ENCODE results near the gene RABEPK. TPM values are rescaled to one million over a fixed set of nuclear protein-coding genes. Genes with fewer than 3 reads are reported as not detected.
"Not testable (repeated sequence)": the region's sequence is repeated elsewhere in the genome, so short reads cannot be mapped to it uniquely, and the experiment has no call there.

RABEPK gene
- total RNA-seq, 4 donors from 2014 or later: 16.0 to 39.7 (median 21.0) TPM

GRCh38 chr9:125172031-125172755 lies 28.1 kb upstream of the RABEPK start:
- Histone ChIP-seq H3K4me1 (no peaks in the 10 kb centered on the region), H3K27me3 (no peaks in the 10 kb centered on the region), H3K27ac (no peak overlapping the region), H3K4me3 (no peak overlapping the region), H3K9me3 (no peaks in the 10 kb centered on the region), H3K36me3 (no peaks in the 10 kb centered on the region)
- no peak for DNase-seq
- intact Hi-C loops (cut with DNase I; ENCODE audit: low total_unique reads): no loop called here
- TF ChIP-seq CTCF (IDR thresholded peaks at IDR 0.05): no peak
- no peak for TF ChIP-seq POLR2A (IDR thresholded peaks at IDR 0.05)

- Histone ChIP-seq H3K27ac (peak overlapping the region; percentile 66 to 72), H3K27me3 (no peaks in the 10 kb centered on the region), H3K4me1 (peaks cover 0 to 3% of the 10 kb centered on the region in 2 donors), H3K4me3 (no peak overlapping the region), H3K9me3 (no peaks in the 10 kb centered on the region), H3K36me3 (no peaks in the 10 kb centered on the region)
- intact Hi-C loops (cut with DNase I; ENCODE audit: low total_unique reads): no loop called here
- no peak for TF ChIP-seq POLR2A (IDR thresholded peaks at IDR 0.05)
- TF ChIP-seq CTCF (IDR thresholded peaks at IDR 0.05): no peak
- DNase-seq: no peak
Measured at GRCh38 chr9:125176636-125177035, 23.7 kb upstream of the RABEPK start.

GRCh38 chr9:125177888-125178287 lies 22.5 kb upstream of the RABEPK start:
- Histone ChIP-seq H3K4me3 (no peak overlapping the region), H3K27ac (peak overlapping the region; percentile 66 to 72), H3K4me1 (peaks cover 0 to 3% of the 10 kb centered on the region in 2 donors), H3K36me3 (no peaks in the 10 kb centered on the region), H3K9me3 (no peaks in the 10 kb centered on the region), H3K27me3 (no peaks in the 10 kb centered on the region)
- intact Hi-C loops (cut with DNase I; ENCODE audit: low total_unique reads): no loop called here
- no peak for DNase-seq
- no peak for TF ChIP-seq POLR2A (IDR thresholded peaks at IDR 0.05)
- TF ChIP-seq CTCF (IDR thresholded peaks at IDR 0.05): no peak

- H3K27ac ChIP-seq; H3K27me3 ChIP-seq; DNase-seq; H3K9me3 ChIP-seq; intact Hi-C loops (cut with DNase I; ENCODE audit: low total_unique reads); H3K4me3 ChIP-seq; H3K4me1 ChIP-seq; H3K36me3 ChIP-seq: not testable (repeated sequence)
Measured at GRCh38 chr9:125179776-125180175, 20.6 kb upstream of the RABEPK start.

GRCh38 chr9:125180876-125181275 lies 19.5 kb upstream of the RABEPK start:
- Histone ChIP-seq H3K4me1 (peaks cover under 1 to 18% of the 10 kb centered on the region in 2 donors), H3K4me3 (no peak overlapping the region), H3K9me3 (no peaks in the 10 kb centered on the region), H3K36me3 (no peaks in the 10 kb centered on the region), H3K27me3 (no peaks in the 10 kb centered on the region), H3K27ac (no peak overlapping the region)
- no peak for DNase-seq
- intact Hi-C loops (cut with DNase I; ENCODE audit: low total_unique reads): no loop called here
- TF ChIP-seq POLR2A (IDR thresholded peaks at IDR 0.05) (no peak), CTCF (IDR thresholded peaks at IDR 0.05) (no peak)

- intact Hi-C loops (cut with DNase I; ENCODE audit: low total_unique reads); H3K36me3 ChIP-seq; H3K9me3 ChIP-seq; H3K27ac ChIP-seq; DNase-seq; H3K4me3 ChIP-seq; H3K27me3 ChIP-seq: not testable (repeated sequence)
- H3K4me1 ChIP-seq: peaks cover 4 to 18% of the 10 kb centered on the region in 2 donors
Measured at GRCh38 chr9:125181756-125182155, 18.6 kb upstream of the RABEPK start.
